Hematopoietic multipotent progenitor cell treated with erythropoietin and hydrocortisone succinate and interleukin-3 and kit ligand, for 4 days (in vitro differentiated cells): Measurements from ENCODE around the gene HYCC2.
"Not testable (repeated sequence)": the region's sequence is repeated elsewhere in the genome, so short reads cannot be mapped to it uniquely, and the experiment has no call there.

Experiments
- DNase-seq: peaks from one replicate; pipeline ENCODE4 v3.0.0-alpha.2; 2015

HYCC2 gene

DNA sequence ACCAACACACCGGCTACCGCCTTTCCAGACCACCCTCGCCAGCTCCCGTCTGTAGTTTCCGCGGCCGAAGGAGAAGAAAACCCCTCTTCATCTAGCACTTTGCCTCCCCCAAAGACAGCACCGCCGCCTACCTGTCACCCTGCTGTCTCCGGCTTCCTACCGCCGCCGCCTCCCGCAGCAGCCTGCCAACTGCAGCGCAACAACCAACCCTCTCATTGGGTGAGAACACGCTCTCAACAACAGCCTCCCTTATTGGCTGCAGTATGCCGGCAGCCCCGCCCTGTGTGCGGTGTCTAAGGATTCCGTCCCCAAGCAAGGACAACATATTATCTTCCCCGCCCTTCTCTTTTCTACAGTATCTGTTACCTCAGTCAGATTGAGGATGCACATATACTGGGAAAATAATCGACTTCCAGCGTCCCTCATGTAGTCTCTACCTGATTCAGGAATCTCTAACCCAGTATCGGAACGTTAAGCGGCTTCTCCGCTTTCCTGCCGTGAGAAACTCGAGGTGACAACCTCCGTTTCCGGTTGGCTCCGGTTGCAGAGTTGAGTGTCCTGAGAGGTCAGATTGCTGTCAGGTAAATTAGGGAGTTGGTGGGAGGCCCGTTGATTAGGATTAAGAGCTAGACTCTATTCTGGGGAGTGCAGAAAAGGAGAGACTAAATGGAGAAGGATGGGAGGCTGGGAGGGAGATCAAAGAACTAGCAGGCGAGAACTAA lies at the start of gene HYCC2, which contains the start of gene NDUFB3:
Gene HYCC2, minus strand, starts transcription at position 193 of the 722 bp plus-strand sequence. CDS start 47,662 bp downstream, outside the sequence.
Gene NDUFB3, plus strand, starts transcription at position 523 of the 722 bp plus-strand sequence. CDS start 6,882 bp downstream, outside the sequence.
- DNase-seq, result peak; percentile 97

DNA sequence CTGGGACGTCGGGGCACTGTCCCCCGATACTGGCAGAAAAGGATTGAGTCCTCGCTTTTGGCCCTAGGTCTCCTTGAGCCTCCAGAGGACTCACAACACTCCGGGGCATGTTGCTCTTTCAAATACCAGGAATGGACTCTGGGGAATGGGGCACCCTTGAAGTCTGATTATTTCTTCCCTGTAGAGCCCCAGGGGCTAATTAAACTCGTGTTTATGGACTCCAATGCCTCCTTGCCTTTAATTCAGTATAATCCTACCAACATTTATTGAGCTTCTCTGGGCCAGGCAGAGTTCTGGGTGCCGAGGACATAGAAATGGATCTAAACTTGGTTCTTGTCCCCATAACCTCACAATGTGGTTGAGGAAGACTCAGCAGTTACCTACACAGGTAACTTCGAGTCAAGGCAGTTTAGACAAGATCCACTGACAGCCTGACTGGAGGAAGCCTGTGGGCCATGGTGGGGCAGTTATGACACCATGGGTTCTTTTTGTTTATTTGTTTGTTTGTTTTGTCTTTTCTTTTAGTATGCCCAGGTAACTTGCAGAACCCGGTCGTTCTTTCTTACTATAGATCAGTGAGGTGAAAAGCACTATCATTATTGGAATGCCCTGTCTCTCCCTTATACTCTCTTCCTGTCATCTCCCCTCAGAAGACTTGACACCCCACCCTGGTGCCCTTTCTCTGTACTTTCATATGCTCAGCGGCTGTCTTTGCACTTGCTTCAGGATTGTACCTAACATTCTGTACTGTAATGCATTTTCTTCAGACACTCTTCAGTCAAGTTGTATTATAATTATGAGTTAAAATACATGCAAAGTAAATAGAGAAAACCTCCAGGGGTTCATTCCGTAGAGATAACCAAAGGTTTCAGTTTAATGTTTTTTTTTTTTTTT lies 47.7 kb upstream of the HYCC2 start:
- peak; percentile 85 for DNase-seq

DNA sequence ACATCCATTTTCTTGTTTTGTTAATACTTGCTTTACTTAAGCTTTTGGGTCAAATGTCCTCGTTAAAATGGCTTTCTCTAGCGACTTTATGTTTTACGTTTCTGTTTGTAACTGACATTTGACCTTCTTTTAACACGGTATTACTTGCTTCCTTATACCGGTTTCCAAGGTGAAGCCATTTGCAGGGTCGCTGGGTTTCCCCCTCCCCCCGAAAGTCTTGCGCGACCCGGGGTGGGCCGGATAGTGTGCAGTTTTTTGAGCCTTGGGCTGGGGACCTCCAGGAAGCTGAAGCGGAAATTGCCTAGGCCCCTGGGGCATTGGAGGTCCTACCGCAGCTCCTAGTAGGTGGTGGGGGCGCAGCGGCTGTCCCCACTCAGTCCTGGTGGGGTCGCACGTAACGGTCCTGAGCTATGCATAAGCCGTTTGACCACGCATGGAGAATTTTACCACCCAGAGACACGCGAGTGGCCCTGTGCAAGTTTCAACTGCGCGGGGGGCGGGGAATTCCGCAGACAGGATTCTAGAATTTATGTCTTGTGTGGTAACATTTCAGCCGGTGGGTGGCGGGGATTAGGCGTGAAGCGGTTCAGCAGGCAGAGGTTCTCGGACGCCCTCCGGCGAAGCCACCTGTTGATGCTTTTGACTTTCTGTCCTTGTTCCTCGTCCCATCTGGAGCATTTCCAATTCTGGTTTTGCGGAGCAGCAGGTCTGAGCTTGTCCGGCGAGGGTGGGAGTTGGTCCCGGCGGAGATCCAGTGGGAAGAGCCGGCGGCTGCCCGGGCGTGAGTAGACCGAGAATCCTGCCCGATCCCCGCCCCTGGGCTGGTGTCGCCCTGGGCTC lies 46.9 kb upstream of the HYCC2 start:
- DNase-seq, result peak; percentile 97

DNA sequence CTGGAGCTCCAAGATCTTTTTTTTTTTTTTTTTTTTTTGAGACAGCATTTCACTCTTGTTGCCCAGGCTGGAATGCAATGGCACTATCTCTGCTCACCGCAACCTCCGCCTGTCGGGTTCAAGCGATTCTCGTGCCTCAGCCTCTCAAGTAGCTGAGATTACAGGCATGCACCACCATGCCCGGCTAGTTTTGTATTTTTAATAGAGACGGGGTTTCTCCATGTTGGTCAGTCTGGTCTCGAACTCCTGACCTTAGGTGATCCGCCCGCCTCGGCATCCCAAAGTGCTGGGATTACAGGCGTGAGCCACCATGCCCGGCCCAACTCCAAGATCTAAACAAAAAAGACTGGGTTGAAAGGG lies 46.2 kb upstream of the HYCC2 start:
- not testable (repeated sequence) for DNase-seq

DNA sequence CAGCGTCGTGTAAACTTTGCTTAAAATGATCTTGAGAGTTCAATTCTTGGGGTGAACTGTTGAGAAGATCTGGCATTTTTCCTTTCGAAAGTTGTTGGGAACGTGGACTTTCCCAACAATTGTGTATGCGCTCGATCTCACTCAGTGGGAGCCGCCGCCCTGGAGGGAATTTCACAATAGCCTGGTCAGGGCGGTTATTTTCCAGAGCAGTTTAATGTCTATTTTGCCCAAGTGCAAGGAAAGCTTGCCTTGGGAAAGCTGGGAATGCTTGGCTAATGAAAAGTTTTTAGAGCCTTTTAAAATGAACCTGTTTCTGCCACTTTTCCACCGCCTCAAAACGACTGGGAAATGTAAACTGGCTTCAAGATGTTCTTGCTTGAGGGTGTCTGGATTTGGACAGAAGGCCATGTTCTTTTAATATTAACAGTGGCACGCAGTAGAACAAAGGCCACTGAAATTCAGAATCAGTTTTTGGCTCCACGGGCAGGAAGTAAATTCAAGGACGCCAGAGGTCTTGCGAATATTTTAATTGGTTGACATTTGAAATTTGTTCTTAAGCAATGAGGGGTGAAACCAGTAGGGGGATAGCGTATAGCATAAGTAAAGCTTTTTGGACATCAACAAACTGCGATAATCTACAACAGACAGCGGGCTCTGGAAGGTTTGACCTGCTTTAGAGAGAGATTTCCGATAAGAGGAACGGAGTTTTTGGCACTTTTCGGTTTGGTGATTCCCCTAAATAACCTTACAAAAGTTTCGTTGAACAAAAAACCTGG lies 45.7 kb upstream of the HYCC2 start:
- DNase-seq, result peak; percentile 97

DNA sequence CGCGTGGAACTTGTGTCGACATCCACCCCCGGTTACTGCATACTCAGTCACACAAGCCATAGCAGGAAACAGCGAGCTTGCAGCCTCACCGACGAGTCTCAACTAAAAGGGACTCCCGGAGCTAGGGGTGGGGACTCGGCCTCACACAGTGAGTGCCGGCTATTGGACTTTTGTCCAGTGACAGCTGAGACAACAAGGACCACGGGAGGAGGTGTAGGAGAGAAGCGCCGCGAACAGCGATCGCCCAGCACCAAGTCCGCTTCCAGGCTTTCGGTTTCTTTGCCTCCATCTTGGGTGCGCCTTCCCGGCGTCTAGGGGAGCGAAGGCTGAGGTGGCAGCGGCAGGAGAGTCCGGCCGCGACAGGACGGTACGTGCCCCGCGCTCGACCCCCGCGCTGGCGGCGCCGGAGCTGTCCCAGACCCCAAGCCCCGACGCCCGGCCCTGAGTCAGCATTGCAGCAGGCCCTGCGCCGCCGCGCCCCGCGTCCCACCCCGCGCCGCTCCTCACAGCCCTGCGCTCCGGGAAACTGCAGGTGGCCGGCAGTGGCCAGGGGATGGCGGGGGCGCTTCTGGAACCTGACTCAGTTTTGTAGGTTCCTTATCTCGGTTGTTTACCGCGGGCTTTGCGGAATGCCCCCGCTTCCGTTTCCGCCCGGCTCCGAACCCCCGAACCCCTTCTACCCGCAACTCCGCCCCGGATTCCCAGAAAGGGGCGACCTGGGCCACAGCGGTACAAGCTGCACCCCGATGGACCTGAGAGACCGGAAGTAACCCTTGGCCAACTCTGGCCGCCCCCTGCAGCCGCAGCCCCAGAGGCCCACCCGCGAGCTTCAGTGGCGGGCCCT lies 44.9 kb upstream of the HYCC2 start, which contains the start of gene CFLAR:
Gene CFLAR, plus strand, starts transcription at position 50 of the 844 bp plus-strand sequence. CDS start 13,702 bp downstream, outside the sequence.
- DNase-seq, result peak; percentile 95

DNA sequence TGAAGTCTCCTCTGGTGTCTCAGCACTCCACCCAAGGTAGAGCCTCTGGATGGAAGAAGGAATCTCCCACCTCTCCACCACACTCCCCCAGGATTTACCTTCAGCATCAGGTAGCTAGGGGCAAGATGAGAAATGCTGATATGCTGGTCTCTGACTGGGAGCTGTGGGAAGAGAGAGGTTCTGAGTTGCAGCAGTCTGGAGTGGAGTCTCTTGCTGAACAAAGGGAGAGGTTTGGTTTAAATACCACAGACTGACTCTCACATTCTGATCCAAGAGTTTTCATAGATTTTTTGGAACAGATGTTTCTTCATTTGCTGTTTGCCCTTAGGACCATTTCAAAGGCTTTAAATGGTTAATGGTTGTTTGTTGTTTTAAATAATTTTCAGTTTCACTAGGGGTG lies 43.4 kb upstream of the HYCC2 start:
- no peak for DNase-seq

DNA sequence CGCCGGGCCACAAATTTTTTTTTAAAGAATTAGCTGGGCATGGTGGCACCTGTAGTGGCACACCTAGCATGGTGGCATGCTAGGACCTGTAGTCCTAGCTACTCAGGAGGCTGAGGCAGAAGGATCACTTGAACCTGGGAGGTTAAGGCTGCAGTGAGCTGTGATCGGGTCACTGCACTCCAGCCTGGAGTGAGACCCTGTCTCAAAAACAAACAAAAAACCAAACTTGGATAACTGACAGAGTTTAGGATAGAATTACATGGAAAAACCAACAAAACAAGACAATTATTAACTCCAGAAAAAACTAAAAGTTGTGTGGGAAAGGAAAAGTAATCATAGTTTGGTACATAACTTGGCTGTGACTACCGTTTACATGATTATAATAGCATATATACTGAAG lies 42.9 kb upstream of the HYCC2 start:
- DNase-seq, result no peak

DNA sequence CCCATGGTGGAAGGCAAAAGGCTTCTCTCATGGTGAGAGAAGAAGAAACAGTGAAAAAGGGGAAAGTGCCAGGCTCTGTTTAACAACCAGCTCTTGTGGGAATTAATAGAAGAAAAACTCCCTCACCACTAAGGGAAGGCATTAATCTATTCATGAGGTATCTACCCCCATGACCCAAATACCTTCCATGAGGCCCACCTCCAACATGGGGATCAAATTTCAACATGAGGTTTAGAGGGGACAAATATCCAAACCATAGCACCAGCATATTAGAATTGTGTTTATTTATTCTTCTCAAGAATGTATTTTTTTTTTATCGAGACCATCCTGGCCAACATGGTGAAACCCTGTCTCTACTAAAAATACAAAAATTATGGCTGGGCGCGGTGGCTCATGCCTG lies 39.6 kb upstream of the HYCC2 start:
- no peak for DNase-seq

DNA sequence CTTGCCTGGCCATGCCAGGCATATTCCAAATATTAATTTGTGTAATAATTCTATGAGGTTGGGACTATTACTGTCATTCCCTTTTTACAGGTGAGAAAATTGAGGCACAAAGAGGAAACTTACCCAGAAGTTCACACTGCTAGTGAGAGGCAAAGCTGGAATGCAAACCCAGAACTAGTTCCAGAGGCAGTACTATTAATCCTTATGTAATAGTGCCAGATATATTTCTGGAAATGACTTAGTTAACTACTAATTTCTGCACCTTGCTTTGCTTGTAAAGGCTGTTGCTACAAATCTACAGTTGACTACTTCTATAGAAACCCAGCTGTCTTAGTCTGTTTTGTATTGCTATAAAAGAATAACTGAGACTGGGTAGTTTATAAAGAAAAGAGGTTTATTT lies 39.1 kb upstream of the HYCC2 start:
- DNase-seq, result no peak

DNA sequence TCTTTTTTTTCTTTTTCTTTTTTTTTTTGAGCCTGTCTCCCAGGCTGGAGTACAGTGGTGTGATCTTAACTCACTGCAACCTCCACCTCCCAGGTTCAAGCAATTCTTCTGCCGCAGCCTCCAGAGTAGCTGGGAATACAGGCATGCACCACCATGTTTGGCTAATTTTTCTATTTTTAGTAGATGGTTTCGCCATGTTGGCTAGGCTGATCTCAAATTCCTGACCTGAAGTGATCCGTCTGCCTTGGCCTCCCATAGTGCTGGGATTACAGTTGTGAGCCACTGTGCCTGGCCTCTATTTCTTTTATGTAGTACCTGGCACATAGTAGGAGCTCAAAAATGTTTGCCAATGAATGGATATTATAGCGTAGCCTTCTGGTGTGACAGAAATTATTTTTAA lies 37.7 kb upstream of the HYCC2 start:
- DNase-seq, result no peak

DNA sequence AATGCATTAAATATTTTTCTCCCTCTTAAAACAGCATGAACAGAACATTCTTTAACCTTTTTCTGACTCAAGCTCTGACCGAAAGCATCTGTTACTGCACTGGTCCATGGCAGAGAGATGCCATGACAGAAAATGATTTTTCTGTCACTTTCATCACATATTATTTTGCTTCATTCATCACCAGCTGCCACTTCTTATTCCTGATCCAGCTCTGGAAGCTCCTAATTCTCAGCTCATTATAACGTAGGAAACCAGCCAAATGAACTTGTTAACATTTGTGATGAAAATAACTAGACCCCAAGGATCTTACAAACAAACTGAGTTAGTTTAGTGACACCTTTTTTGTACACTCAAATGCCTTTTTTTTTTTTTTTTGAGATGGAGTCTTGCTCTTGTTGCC lies 36.9 kb upstream of the HYCC2 start:
- no peak for DNase-seq

DNA sequence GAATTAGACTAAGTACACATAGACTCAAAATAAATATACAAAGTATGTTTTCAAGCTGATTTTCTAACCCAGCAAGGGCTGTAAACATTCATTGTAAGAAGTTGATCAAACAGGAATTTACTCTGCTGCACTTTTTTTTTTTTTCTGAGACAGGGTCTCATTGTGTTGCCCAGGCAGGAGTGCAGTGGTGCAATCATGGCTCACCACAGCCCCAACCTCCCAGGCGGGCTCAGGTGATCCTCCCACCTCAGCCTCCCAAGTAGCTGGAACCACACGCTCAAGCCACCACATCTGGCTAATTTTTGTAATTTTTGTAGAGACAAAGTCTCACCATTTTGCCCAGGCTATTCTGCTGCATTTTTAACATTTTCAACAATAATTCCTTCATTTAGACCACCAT lies 36.2 kb upstream of the HYCC2 start:
- DNase-seq, result no peak

DNA sequence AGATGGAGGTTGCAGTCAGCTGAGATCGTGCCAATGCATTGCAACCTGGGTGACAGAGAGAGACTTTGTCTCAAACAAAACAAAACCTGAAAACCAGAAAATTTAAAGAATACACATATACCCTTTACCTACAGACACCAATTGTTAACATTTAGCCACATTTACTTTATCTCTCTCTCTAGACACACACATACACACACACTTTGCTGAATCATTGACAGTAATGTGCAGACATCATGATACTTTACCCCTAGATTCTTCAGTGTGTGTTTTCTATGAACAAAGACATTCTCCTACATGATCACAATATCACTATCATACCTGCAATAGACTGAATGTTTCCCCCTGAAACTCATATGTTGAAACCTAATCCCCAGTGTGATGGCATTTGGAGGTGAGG lies 34.3 kb upstream of the HYCC2 start:
- DNase-seq, result peak; percentile 14

DNA sequence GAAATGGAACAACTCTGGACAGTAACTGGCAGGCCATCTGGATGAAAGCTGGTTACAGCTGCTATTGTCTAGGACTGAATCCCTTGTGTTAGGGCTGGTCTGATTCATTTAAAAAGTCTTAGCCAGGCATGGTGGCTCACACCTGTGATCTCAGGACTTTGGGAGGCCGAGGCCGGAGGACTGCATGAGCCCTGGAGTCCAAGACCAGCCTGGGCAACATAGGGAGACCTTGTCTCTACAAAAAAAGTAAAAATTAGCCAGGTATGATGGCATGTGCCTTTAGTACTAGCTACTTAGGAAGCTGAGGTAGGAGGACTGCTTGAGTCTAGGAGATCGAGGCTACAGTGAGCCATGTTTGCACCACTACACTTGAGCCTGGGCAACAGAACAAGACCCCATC lies 29.0 kb upstream of the HYCC2 start:
- no peak for DNase-seq

DNA sequence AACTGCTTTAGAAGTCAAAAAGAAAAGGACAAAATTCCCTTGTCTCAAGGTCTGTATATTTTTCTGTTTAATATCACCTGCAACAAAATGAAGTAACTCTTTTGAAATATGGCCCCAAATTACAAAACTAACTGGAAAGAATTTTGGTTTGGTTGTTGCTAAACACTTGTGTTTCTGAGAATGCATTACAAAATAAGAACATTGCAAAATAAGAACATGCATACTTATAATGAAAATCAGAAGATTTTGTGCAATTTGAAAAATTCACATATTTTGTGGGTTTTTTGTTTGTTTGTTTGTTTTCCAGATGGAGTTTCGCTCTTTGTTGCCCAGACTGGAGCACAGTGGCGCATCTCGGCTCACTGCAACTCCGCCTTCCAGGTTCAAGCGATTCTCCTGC lies 22.1 kb upstream of the HYCC2 start:
- peak; percentile 75 for DNase-seq

DNA sequence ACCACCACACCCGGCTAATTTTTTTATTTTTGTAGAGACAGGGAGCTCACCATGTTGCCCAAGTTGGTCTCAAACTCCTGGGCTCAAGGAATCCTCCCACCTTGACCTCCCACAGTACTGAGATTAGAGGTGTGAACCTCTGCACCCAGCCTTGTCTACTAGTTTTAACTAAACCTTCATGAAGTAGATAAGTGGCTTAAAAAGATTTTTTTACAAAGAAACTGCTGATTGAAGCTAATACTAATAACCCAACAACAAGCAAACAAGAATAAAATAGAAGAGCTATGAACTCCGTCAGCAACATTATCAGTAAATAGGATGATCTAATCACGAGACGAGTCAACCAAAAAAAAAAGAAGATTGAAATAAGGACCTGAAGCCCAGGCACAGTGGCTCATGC lies 19.1 kb upstream of the HYCC2 start:
- no peak for DNase-seq

DNA sequence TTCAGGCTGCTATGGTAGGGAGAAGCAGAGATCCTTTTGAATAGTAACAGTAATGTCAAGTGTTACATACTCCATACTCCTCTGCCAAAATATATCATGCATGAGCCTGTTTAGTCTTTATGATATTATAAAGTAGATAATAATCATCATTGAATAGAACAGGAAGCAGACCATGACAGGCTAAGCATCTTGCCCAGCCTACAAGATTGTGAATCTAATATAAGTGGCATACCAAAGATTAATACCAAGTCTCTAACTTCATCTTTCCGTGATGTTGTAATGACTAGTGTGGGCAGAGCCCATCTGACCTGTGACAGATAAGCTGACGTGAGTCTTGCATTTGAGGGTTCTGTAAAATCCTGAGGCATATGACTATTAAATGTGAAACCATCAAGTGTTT lies 13.4 kb upstream of the HYCC2 start:
- DNase-seq, result peak; percentile 75

DNA sequence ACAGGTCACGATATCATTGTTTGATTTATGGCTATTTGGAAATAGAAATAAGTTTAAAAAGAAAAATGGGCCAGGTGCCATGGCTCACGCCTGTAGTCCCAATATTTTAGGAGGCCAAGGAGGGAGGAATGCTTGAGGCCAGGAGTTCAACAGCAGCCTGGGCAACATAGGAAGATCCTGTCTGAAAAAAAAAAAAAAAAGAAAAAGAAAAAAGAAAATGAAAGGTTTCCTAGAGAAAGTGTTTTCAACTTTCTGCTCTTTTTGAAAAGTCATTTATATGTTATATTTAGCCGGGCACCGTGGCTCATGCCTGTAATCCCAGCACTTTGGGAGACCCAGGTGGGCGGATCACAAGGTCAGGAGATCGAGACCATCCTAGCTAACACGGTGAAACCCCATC lies 3.5 kb upstream of the HYCC2 start:
- DNase-seq, result no peak

DNA sequence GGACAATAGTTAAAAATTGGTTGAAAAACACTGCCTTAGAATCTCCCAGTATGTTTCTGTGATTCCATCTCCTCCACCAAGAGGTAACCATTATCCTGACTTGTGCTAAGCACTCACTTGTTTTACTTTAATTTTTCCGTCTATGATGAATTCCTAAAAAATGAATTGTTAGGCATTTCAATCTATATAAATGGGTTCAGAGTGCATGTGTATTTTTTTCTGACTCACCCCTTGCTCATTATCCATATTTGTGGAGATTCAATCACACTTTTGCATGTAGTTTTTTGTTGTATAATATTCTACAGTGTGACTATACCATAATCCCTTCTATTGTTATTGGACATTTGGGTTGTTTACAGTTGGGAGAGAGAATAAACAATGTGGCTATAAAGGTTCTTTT lies 1.6 kb upstream of the HYCC2 start:
- DNase-seq, result no peak

DNA sequence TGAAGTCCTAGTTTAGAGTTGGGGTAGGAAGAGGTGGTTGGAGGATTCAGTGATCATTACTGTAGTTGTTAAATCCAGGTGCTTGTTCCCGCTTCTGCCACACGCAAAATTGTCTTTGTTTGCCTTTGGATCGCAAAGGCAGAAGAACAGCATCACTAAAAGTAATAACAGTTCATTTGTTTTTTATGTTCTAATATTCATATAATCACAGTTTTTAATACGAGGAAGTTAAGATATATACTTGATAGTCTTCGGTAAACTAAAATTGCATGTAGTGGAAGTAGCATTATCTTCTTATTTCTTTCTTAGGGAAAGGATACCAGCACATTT lies 695 bp upstream of the HYCC2 start:
- no peak for DNase-seq
